ENCODE data around the gene PHF19. TPM values are rescaled to one million over a fixed set of nuclear protein-coding genes. Genes with fewer than 3 reads are reported as not detected.

The PHF19 gene
- polyA plus RNA-seq, 4 donors: 27.8 to 41.9 (median 37.3) TPM

DNA sequence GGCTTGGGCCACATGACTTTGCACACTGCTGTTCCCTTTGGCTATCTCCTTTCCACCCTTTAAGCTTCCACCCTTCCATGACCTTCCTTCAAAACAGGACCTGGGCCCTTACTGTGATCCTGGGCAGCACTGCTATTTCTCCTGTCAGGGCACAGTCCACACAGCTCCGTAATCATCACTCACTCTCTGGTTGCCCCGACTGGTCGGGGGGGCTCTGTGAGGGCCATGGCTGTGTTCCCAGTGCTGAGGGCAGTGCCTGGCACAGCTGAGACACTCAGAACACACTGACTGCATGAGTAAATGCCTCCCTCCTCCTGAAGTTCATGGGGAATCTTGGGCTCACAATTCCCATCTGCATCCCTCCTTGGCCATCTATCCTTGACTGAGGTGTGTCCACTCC lies 37.4 kb upstream of the PHF19 start:
- DNase-seq (ENCODE audit: low read depth in 4 of 4, low spot score in 2 of 4): no peak

DNA sequence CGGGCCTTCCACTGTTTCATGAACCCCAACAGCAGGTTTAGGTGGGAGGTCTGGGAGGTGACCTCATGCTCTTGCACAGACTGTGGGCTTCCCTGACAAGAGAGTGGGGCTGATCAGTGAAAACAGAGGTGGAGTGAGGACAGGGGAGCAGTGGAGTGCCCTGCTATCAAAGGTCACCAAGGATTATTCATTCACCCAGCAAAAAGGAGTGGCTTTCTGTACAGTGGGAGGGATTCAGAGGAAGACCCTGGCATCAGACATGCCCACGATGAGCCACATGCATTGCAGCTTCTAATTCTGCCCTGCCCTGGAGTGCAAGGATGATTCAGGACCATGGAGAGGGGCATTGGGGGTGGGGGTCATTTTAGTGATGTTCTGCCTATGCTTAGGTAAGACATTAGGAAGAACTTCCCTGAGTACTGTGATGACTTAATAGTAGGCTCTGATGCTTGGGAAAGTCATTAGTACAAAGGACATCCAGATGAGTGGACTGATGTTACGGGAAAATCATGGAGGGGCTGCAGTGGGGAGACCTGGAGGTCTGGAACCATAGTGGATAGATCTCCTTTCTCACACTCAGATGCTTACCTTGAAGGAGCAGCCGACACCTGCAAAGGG lies 36.8 kb upstream of the PHF19 start:
- no peak for DNase-seq (ENCODE audit: low read depth in 4 of 4, low spot score in 2 of 4)

- no peak for DNase-seq (ENCODE audit: low read depth in 4 of 4, low spot score in 2 of 4)
Measured at GRCh38 chr9:120912958-120913646, 36.1 kb upstream of the PHF19 start.

DNA sequence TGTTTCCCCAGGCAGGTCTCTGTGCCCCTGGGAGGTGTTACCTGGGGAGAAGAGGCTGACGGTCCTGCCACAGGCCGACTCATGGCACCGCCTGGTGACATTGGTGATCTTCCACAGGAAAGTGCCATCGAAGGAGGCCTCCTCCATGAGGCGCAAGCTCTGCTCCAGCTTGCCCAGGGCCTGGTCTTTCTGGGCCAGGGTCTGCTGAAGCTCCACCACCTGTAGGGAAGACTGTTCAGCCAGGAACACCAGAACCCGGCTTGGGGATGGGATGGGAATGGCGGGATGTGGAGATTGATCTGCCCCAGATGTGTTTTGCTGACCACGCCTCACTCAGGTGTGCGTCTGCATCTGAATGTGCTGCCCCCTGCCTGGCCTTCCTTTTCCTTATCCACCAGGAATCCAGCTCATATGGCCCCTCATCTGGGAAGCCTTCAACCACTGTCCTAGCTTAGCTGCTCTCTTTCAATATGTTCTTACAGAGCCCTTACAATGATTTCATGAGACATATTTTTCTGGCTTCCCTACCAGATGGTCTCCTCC lies 34.4 kb upstream of the PHF19 start:
- no peak for DNase-seq (ENCODE audit: low read depth in 4 of 4, low spot score in 2 of 4)

DNA sequence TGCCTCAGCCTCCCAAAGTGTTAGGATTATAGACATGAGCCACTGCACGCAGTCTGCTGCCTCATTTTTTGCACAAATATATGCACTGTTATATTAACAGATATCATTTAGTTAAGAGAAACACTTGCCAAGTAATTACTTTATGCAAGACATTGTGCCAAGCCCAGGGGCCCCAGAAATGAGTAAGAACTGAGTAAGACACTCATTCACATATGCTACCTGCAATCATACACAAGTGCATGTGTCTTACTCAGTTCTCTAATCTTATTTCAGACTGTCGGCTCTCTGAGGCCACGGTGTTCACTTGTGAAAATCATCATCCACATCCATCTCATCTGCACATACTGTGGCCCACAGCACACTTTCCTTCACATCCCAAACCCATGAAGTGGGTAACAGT lies 33.7 kb upstream of the PHF19 start:
- DNase-seq (ENCODE audit: low read depth in 4 of 4, low spot score in 2 of 4): no peak

- no peak for DNase-seq (ENCODE audit: low read depth in 4 of 4, low spot score in 2 of 4)
Measured at GRCh38 chr9:120909904-120910303, 32.9 kb upstream of the PHF19 start.

DNA sequence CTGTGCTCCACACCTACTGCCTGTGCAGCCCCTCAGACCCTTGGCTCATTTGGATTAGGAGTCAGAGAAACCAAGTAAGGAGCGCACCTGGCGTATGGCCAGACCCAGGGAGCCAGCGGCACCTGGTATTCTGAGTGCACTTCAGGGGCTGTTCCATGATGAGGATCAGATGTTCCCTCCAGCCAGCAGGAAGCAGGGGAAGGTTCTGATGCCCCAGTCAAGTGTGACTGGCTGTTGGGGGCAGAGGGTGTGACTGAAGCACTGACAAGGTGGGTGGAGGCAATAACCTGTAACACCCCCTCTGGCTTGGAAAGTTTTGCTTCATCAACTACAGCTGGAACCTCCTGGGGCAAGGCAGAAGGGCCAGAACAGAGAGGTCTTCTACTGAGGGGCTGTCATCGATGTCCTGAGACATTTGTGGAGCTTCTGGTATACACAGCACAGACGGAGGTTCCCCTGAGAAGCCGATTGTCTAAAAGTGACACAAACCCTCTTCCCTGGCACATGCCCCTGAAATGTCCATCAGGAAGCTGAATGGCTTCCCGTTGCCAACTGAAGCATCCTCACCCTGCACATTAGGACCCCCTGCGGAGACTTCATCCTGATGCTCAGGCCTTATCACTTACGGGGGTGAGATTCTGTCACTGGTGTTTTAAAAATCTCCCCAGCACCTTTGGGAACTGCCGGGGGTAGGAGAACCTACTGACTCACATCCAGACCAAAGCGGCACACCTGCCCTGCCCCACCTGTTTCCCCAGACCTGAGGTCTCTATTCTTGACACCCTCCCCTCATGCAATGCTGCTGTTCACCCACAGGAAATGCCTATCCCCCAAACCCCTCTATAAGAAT lies 28.6 kb upstream of the PHF19 start:
- no peak for DNase-seq (ENCODE audit: low read depth in 4 of 4, low spot score in 2 of 4)

DNA sequence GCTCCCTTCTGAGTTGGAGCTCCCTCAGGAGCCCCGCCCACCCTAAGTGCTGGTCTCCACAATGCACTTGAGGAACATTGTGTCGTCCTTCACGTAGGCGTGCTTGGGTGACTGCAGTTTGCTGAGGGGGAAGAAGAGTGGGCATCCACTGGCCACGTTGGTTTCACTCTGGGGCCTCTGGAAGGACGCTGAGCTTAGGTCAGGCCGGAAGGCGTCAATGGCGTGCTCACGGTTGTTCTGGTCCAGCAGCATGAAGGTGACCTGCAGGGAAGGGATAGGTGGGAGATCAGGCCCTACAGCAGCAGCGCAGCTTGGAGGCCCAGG lies 28.0 kb upstream of the PHF19 start:
- DNase-seq (ENCODE audit: low read depth in 4 of 4, low spot score in 2 of 4): no peak

DNA sequence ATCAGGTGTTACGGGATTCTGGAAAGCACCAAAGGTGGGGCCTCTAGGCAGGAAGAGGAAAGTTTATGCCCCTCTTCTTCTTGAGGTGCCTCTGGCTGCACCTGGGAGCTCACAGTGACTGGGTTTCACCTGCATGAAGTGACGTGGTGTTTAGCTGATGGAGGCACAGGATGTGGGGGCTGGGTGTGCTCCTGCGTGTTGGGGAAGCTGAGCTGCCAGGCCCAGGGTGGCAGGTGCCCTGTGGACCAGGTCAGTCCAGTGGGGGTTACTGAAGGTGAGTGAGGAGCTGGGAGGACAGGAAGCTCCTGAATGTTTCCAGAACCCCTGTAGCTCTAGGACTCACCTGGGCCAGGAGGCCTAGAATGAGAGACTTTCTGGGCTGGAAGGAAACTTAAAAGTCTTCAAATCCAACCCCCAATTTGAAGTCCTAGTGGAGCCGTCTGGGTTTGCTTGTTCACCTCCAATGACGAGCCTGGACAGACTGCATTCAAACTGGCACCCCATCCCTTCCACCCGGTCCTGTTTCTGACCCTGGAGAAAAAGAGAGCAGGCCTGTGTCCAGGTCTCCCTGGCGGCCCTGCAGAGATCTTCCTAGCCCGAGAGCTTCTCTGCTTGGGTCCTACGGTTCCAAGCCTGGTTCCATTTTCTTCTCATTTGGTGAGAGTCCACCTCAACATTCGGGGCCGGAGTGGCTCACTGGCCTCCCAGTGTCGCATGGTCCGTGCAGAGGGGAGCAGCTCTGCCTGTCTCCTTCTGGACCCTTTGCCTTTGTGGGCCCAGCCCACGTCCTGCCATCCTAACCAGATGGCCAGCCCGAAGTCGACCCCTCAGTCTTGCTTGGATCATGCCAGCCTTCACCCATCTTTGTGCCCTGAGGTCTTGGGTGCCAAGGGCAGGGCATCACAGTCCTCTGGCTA lies 27.3 kb upstream of the PHF19 start:
- no peak for DNase-seq (ENCODE audit: low read depth in 4 of 4, low spot score in 2 of 4)

DNA sequence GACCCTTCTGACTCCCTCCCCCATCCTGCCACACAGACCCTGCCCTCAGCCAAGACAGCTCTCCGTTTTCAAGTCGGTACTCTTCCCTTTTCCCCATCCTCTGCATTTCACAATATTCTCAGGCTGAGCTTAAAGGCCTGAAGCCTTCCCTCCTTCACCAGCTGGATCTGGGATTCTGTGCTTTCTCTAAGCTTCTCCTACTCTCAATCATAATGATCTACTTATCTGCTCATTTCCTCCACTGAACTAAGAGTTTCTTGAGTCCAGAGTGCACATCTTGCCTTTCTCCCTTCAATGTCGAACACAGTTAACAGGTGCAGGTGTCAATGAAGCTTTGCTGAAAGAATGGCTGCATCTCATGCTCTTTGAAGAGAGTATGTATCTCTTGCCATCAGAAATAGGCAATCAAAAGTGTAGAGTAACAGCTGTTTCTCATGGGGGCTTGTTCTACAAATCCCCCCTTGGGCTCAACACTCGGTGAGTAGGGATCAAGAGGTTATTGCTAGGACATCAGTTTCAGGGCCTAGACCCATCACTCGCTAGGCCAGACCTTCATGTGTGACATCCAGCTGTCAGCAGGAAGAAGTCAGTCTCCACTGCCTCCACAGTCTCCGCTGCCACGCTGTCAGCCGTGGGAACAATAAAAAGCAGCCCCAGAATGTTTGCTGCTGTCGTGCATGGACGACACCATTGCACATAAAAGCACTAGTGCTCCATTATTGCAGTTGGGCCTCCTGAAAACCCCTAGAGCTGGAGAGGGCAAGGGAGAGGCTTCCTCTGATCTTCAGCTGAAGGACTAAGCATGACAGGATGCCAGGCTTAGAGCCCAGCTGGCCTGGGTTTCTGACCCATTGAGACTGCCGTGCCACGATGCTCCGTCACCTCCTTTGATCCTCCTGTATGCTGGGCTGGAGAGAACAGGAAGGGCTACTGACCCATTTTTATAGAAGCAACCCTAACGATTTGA lies 25.9 kb upstream of the PHF19 start:
- no peak for DNase-seq (ENCODE audit: low read depth in 4 of 4, low spot score in 2 of 4)

DNA sequence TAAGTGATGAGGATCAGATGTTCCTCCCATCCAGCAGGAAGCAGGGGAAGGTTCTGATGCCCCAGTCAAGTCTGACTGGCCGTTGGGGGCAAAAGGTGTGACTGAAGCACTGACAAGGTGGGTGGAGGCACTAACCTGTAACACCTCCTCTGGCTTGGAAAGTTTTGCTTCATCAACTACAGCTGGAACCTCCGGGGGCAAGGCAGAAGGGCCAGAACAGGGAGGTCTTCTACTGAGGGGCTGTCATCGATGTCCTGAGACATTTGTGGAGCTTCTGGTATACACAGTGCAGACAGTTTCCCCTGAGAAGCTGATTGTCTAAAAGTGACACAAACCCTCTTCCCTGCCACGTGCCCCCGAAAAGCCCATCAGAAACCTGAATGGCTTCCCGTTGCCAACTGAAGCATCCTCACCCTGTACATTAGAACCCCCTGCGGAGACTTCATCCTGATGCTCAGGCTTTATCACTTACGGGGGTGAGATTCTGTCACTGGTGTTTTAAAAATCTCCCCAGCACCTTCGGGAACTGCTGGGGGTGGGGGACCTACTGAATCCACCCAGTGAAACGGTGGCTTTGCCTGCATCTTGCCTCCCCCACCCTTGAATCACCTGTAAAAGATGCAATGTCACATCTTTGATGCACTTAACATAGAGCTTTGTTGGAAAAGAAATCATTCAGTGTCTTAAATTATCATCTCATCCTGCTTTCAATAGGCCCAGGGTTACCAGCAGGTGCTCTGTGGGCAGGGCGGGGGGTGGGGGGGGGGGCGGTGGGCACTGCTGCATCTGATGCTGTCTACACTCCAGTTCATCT lies 25.0 kb upstream of the PHF19 start:
- DNase-seq (ENCODE audit: low read depth in 4 of 4, low spot score in 2 of 4): no peak

DNA sequence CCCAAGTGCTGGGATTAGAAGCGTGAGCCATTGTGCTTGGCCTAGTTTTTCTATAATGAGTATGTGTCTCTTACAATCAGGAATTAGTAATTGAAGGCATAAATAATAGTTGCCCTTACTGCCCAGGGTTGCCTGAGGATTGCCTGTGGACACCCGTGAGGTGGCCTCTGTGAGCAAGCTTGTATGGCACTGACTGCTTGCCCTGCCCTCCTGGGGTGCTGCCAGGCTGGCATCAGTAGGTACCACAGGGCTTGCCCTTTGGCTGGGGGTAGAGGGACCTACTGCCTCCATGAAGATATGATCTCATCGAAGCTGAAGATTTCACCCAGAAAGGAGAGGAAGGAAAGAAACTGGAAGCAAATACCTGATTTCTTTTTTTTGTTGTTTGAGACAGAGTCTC lies 23.8 kb upstream of the PHF19 start:
- no peak for DNase-seq (ENCODE audit: low read depth in 4 of 4, low spot score in 2 of 4)

DNA sequence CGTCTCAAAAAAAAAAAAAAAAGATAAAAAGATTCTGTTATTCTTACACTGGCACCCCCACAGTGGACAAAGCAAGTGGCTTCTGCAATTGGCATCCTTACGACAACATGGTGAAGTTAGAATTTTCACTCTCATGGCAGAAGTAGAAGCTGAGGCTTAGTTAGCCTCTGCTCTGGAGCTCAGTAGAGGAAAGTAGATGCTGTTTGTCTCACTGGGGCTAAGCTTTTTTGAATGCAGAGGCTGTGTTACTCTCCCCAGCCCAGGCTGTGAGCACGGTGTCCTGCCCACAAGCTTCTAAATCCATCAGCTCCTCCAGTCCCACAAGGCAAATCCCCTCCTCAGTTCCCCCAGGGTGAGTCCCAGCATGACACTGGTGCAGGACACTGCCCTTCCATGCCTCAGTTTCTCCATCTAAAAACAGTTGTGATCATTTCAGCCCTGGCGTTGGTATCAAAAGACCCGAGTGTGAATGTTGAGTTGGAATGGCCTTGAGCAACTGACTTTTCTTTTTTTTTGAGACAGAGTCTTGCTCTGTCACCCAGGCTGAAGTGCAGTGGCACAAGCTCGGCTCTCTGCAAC lies 22.6 kb upstream of the PHF19 start:
- no peak for DNase-seq (ENCODE audit: low read depth in 4 of 4, low spot score in 2 of 4)

- DNase-seq (ENCODE audit: low read depth in 4 of 4, low spot score in 2 of 4): no peak
Measured at GRCh38 chr9:120898396-120898795, 21.4 kb upstream of the PHF19 start.

DNA sequence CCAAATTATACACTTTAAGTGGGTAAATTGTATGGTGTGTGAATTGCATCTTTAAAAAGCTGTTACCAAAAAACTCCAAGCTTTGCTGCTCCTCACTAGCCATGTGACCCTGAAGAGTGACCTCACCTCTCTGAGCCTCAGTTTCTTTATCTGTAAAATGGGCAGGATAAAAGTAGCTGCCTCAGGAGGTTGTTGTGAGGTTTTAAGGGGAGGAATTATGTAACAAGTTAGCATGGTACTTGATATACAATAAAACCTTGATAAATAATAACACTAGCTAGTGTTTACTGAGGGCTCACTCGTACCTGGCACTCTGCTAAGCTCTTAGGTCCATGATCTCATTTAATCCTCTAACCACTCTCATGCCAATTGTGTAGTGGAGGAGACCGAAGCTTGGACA lies 19.0 kb upstream of the PHF19 start:
- DNase-seq (ENCODE audit: low read depth in 4 of 4, low spot score in 2 of 4): no peak

DNA sequence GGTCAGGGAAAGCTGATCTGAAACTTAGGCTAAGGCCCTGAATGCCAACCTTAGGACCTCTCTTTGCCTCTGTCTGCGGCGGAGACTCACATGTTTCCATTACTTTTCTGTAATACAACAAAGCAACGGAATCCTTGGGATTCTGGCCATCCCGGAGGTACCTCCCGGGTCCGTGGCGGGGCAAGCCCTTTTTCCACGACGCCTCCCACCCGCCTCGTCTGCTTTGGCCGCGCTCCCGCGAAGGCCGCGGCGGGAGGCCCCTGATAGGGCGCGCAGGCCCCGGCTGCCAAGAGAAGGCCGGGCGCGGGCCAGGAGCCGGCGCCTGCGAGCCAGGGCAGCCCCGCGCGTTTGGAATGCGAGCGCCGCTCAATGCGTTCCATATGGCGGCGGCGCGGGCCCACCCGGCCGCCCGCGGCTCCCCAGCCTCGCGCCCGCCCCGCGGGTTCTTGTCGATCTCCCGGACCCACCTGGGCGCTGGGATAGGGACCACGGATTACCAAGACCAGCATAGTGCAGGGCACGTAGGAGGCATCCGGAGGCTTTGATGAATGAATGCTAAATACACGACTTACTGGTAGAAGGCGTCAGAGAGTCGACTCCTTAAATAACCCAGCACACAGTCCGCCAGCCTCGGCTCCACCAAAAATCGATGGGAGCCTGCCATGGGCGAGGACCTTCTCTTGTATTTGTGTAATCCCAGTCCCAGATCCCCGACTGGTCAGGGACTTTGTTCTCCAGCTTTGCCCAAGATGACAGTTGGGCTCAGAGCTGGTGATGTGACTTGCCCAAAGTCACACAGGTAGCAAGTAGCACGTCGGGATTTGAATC lies 17.5 kb upstream of the PHF19 start:
- no peak for DNase-seq (ENCODE audit: low read depth in 4 of 4, low spot score in 2 of 4)

GRCh38 chr9:120893611-120894307 lies 16.8 kb upstream of the PHF19 start:
- DNase-seq (ENCODE audit: low read depth in 4 of 4, low spot score in 2 of 4): no peak

All from left renal cortex interstitium (tissue), 4 donors.